Measurements from ENCODE around the gene CLEC2A.

GRCh38 chr12:9864913-9865675 is 67.1 kb downstream of the CLEC2A start:
- TF ChIP-seq CTCF (IDR thresholded peaks at IDR 0.05) (no peak), ZFX (IDR thresholded peaks at IDR 0.05; ENCODE audit: borderline replicate concordance) (no peak)
